Measurements from ENCODE around the gene OLIG2.

GRCh38 chr21:33028773-33029384 is 3.1 kb downstream of the OLIG2 start:
- no peak for TF ChIP-seq CTCF (conservative IDR thresholded peaks at IDR 0.05; ENCODE audit: low read length)
- no peak for TF ChIP-seq EZH2phosphoT487 (IDR thresholded peaks at IDR 0.05; ENCODE audit: borderline replicate concordance)
